HG03558 (cell line): ENCODE measurements around the gene CCDC6.
A peak's percentile ranks its signal among the peaks of the same experiment; 100 is the strongest.

Experiments
- ATAC-seq: cut with Tn5 transposase; IDR thresholded peaks from one replicate; pipeline ENCODE4 v1.9.1; 2021; ENCODE audit warnings: moderate number of reproducible peaks; ENCODE audit not compliant: unreplicated experiment; ENCODE audit errors: extremely low read depth

CCDC6 gene

GRCh38 chr10:59907537-59907917, 1.2 kb upstream of the CCDC6 start:
- ATAC-seq = no peak

GRCh38 chr10:59905731-59906416, 482 bp downstream of the CCDC6 start:
- ATAC-seq = no peak

GRCh38 chr10:59905066-59905730, 1.2 kb downstream of the CCDC6 start:
- ATAC-seq = peak; percentile 37

DNA sequence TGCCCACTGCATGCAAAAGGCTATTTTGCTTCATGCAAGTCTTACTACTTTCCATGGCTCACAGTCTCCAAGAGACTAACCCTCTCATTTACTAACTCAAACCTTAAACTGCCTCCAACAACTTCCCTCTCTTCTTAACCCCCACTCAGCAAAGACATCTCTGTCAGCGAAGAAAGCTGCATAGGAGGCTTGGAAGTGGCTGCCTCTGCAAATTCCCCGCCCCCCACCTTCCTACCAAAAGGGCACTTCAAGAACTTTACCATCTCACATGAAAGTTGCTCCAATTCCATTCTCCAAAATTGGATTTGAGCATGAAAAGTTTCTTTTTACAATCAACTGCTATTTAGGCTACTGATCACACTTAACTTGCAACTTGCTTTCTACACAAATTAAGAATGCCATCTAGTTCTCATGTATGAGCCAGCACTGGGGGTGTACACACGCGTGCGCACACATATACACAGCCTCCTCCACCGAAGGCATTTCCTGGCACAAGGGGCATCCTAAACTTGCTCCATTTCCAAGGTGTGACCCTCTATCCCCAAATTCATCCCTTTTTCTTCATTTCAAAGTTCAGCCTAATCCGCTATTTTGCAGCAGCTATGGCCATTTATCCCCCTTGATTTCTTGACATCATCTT, 1.8 kb downstream of the CCDC6 start:
- no peak for ATAC-seq

GRCh38 chr10:59903871-59904270, 2.5 kb downstream of the CCDC6 start:
- no peak for ATAC-seq

GRCh38 chr10:59902016-59902415, 4.3 kb downstream of the CCDC6 start:
- no peak for ATAC-seq

- no peak for ATAC-seq
These were observed 4.9 kb downstream of the CCDC6 start for GRCh38 chr10:59901470-59901869.

DNA sequence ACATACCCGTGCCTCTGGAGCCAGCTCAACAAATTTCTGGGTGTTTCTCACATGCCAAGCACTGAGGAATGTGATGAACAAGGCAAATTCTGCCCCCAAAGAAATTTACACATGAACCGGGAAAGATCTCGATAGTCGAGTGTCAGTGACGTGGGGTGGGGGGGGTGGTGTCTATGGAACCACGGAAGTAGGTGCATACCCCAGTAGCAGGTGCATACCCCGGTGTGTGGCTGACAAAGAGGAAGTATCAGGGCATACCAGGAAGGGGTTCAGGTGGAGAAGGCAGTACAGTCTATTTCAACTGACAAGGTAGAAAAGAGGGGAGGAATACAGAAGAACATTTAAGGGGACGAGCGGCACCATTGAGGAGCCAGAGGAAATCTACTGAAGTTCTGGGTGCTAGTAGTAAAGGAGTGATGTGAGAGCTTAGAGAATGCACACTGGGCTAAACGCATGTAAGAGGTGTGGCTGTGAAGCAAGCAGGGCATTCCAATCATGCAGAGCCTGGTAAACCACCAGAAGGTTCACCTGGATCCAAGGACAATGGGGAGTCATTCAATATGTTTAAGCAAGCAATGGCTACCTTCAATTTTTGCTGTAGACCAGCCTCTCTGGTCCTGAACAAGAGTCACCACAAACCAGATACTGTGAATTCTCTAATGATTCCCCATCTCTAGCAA, 6.2 kb downstream of the CCDC6 start:
- no peak for ATAC-seq

GRCh38 chr10:59898125-59898835, 8.1 kb downstream of the CCDC6 start:
- no peak for ATAC-seq

DNA sequence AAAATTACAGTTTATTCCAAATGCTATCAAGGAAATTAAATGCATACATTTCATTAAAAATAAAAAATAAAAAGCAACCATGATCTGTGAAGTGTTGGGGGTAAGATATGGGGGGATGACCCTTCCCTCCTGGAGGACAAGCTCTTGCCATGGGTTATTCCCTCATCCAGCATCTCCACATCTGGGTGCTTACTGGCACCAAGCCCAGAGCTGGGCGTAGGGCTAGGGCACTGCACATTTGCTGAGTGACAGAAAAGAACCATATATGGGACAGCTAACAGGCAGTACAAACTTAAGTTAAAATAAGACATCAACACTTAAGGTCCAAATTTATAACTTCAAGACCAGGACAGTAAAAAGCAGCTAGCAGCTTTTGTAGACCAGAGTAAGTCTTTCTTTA, 10.2 kb downstream of the CCDC6 start:
- ATAC-seq = no peak

DNA sequence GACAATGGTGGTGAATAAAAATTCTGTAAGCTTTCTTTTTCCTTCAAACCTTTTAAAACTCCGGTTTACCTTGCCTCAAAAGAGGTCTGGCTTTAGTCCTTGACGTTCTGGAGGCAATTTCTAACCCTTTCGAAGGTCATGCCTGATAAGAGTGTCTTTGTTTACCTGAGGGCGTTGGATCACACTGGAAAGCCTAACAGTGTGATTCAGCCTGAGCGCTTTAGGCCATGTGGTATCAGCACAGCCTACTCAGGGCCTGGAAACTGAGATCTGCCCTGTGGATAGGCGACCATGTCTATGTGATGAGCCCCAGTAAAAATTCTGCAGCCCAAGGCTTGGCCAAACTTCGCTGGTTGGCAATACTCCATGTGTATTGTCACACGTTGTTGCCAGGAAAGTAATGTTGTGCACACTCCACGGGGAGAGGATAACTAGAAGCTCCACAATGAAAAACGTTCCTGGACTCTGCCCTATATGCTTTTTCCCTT, 10.7 kb downstream of the CCDC6 start:
- ATAC-seq = no peak

- ATAC-seq = no peak
These were observed 12.2 kb downstream of the CCDC6 start for GRCh38 chr10:59894114-59894513.

DNA sequence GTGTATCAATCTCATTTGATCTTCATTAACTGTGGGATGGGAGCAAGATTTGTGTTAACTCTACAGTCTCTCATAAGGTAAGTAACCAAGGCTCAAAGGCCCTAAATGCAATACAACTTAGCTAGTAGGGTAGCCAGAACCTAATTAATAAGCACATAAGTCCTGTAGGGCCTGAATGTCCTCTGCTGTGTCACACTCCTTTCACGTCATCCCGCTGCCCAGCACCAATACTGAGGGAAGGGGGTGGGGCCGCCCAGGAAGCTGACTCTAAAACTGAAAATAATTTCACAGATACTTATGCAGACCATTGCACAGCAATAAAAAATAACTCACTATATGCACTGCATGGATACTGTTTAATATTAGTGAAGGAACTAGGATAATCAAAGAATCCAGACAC, 13.7 kb downstream of the CCDC6 start:
- no peak for ATAC-seq

DNA sequence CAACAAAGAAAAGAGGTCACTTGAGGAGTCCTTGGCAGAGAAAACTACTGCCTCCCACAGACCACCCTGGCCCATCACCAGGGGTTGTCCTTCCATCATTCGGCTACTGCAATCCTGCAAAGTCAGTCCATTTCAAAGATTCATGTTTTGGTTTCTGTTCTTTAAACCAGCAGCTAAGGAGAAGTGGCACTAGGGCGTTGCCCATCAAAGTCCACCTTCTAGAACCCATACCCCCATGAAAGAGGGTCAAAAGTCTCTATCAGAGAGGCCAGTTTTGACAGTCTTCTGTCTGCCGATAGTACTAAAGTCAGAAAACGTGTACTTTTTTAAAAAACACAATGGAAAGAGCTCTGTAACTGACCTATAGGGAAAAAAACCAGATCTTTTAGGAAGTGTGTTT, 14.4 kb downstream of the CCDC6 start:
- no peak for ATAC-seq

DNA sequence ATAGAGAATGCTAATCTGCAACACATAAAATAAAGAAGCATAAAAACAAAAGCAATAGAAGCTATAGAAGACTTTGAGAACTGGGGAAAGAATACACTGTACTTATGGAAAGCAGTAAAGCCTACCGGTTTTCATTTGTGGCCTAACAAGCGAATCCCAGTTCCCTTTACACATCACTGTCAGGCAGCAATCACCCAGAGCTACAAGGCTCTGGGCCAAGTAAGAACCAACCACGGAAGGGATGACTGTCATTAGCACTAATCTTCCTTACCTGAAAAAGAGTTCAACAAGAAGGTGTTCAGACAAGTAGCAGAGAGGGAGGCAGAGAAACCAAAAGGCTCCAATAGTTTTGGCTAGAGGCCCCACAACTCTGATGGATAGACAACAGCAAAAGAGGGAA, 15.0 kb downstream of the CCDC6 start:
- ATAC-seq = no peak

DNA sequence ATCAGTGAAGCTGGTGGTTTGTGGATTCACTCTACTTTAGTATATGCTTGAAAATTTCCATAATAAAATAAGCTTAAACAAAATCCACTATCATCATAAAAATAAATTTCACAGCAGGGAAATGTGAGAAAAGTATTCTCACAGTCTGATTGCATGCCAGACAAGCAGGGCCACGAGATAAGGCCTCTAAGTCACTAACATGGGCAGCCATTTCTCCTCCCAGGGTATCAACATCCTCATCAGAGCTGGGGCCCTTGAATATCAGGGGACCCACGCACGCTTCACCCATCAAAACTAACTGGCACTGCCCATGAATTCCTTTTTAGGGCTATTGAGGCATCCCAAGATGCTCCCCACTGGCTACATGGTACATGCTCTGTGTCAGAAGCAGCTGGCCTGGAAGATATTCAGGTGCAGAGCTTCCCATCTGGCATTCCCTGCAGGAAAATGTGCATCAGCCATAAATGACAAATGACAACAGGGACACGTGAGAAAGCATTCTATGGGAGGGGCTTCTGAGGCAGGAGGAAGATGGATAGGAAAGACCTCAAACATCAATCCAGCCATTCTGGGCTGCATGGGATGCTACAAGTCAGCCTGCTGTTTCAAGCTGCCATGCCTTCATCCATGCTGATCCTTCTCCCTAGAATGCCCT, 17.4 kb downstream of the CCDC6 start:
- ATAC-seq = no peak

GRCh38 chr10:59887972-59888640, 18.2 kb downstream of the CCDC6 start:
- ATAC-seq = no peak

DNA sequence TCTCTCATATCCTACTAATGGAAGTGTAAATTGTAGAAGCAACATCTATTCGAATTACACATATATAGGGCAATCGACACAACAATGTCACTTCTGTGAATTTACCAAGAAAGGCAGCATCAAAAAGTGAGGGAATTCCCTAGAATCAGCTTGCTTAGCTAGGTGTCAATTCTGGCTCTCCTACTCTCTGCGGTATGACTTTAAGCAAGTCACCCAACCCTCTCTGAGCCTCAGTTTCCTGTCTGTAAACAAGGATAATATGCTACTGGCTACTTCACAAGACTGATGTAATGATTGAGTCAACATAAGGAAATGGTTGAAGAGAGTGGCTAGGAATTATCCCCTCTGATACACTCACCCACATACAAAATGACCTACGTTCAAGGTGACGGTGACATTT, 19.4 kb downstream of the CCDC6 start:
- ATAC-seq = no peak

DNA sequence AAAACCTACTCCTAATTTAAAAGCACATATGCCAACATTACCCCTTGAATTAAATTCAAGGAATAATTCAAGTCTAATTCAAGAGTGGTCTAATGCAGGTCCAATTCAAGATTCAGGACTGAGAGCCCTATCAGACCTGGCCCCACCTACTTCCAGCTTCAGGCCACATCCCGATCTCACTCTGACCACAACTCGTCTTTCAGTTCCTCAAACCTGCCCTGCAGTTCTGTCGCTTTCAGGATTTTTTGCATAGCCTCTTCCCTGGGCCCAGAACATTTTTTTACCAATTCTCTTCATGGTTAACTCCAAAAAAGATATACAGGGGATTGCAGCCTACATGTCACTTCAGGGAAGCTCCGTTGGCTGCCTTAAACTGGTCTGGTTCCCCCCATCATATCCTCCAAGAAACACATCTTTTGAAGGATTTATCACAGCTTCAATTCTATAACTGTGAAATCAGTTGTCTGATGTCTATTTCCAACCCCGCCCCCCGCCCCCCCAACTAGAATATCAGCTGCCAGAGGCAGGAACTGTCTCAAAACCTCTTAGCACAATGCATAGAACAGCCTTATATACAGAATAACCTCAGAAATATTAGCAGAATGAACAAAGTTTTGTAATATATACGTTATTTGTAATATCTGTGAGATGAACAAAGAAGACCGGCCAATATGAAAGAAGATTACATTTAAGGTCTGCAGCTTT, 20.8 kb downstream of the CCDC6 start:
- peak; percentile 72 for ATAC-seq
